SIG-M5 treated with dmso at 0.1 percent for 504 hours (cell line): ENCODE results near the gene CFAP210.

Experiments used
- DNase-seq: peaks from one replicate; lab custom pipeline; 2025; ENCODE audit not compliant: unreplicated experiment; lab: John Stamatoyannopoulos, UW

CFAP210 gene, protein sequence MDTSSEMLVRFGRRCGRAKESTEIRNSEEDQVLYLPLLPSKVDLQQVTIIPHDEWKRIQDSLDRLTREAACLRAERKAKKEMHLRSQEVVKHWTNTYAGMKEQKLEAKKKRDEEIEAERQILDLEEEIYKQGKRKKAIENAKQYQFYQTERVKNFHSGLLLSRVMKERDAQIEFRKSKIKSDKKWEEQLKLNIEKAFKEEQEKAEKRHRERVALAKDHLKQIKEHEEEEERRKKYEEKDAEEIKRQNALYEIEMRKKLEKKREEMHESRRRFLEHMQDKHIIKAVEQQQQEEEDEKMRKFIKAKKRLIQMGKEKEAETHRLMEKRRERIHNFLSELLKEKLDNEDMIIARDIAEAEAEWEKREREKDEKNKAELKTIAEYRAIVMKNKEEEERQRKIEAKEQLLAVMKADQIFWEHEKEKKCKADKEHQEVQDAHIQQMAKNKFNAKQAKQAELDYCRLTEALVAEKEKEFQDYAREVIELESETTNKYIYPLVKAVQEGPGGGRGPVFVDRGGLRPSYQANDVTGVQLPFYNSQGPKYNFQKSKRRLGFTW

GRCh38 chr2:169694113-169694893 lies at the start of gene CFAP210, which contains the start of gene PHOSPHO2:
CFAP210 (minus strand) TSS chr2:169694405; CDS start chr2:169694327, 78 bp downstream.
PHOSPHO2 (plus strand) TSS chr2:169694469; CDS start chr2:169700972, 6,503 bp downstream.
- DNase-seq = peak; percentile 95

DNA sequence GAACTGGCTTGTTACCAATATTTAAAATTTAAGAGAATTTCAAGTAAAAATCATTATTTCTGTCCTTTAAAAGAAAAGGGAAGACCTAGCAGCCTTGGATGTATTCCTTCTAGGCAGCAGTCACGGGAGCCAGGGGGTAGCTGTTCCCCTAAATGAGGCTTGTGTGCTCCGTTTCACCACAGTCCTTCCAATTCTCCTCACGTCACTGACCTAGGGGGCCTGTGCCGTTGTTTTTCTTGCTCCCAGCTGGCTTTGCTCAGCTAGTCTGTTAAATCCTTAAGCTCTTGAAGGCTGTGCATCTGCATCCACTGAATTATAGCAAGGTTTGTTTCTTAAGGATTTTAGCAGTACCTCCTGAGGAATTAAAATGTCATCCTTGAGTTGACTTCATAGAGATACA lies 49.3 kb upstream of the CFAP210 start:
- no peak for DNase-seq

- no peak for DNase-seq
Measured at GRCh38 chr2:169739351-169739750, 45.1 kb upstream of the CFAP210 start.

DNA sequence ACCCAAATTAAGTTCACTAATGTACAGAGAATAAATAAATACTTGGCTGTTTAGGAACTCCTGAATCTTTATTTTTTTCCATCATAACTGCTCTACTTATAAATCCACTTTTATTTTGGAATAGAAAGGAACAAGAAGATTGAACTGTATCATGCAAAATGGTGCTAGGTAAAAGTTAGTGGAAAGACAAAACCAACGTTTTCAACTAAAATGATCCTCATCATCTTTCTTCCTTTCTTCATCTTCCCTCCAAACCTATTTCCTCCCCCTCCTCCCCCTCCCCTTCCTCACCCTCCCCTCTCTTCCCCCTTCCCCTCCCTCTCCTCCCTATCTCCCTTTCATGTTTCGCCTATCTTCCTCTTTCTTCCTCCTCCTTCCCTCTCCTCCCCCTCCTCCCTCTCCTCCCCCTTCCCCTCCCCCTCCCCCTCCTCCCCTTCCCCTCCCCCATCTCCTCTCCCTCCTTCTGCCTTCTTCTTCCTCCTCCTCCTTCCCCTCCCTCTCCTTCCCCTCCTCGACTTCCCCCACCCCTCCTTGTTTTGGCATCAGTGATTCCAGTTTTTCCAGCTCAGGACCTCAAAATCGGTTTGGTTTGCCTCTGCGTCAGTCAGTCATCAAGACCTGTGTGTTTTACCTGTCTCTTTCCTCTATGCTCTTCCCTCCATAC lies 44.5 kb upstream of the CFAP210 start:
- no peak for DNase-seq

DNA sequence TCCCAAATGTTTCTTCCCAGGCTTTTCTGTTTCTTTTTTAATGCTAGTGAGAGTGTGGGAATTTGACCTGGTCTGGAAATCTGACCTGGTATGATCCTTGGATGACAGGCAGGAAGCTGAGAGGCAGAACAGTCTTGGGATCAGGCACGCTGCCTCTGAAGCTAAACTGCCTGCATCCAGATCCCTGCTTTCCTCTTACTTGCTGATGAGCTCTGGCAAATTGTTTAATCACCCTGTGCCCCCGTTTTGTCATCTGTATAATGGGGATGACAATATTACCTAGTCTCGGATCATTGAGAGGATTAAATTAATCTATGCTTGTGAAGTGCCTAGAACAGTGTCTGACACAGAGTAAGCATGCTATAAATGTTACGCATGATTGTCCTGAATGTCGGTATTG lies 42.7 kb upstream of the CFAP210 start:
- DNase-seq = no peak

DNA sequence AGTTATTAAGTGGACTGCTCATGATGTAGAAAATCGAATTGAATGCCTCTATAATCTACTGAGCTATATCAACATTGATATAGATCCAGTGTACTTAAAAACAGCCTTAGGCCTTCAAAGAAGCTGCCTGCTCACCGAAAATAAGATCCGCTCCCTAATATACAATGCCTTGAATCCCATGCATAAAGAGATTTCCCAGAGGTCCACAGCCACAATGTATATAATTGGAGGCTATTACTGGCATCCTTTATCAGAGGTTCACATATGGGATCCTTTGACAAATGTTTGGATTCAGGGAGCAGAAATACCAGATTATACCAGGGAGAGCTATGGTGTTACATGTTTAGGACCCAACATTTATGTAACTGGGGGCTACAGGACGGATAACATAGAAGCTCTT lies 41.4 kb upstream of the CFAP210 start:
- DNase-seq = no peak

DNA sequence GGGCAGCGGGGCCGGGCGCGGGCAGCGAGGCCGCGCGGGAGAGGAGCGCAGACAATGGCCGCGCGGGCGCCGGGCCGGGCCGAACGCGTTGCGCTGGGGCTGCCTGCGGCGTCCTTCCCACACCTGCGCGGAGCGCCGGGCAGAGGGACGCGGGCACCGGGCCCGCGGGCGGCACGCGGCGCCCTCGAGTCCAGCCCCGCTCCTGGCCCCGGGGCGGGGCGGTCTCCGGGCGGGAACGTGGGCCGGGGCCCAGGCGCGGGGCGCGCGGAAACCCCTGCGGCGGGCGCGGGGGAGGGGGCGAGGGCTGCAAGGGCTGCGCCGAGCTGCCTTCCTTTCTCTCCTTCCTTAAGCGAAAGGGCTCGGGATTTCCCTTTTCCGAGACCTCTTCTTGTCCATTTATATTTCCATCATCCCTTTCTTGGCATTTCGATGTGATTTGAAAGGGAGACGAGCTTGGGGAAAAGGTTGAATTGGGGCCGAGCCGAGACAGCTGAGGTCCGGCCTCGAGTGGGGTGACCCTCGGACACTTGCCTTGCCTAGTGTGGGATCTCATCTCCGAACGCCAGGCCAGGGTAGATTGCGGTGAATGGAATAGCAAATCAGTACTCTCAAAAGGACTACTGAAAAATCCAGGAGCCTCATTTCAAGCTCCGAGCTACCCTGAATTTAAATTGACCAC lies 40.1 kb upstream of the CFAP210 start:
- DNase-seq = no peak

DNA sequence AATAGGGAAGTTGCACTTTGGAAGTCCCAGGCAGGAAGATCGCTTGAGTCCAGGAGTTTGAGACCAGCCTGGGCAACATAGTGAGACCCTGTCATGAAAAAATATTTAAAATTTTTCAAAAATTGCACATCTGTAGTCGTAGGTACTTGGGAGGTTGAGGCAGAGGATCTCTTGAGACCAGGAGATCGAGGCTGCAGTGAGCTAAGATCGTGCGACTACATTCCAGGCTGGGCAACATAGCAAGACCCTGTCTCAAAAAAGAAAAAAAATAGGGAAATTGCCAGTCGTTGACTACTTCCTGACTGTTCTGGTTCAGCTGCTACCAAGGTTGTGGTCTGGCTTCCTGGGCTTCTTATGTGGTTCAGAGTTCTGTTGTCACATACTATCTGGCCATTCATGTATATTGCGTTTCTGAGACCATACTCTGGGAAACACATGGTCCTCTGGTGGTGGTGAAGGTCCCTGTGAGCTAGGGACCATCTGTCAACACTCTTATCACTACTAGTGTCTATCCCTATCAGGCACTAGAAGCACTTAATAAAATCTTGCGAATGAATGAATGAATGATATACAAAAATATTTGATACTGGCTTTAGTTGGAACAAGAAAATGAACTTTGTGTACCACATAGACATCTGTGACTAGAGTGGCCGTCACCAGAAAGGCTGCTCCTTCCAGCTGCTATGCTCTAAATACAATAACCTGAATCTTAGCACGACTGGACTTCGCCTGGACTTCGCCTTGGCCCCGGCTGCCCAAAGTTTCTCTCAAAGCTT lies 38.6 kb upstream of the CFAP210 start:
- DNase-seq = peak; percentile 30

DNA sequence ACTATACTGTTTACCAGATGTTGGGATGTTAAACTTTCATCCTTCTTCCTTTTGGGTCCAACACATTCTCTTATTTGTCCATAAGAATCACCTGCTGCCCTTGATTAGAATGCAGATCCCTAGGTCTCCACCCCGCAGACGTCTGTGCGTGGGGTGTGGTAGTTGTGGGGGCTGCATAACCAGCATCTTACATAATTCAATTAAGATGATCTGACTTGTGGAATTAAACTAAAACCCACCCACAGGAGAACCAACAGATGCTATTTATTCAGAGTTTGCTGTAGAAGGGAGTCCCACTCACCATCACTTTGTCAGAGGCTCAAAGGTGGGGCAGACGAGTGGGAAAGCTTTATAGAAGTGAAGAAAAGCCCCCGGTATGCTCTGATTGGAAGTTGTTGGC lies 37.9 kb upstream of the CFAP210 start:
- no peak for DNase-seq

DNA sequence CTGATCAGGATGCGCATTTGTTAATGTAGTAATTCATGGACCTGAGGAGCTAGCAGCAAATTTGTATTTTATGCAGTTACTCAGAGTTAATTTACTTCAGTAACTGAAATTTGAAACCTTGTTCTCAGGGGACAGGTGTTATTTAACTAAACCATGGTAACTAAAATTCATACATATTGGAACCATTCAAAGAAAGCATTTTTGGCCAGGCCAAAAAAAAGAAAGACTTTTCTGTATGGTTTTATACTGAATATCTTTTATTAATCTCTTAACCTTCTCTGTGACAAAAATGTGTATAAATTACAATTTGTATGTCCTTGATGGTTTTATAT lies 35.0 kb upstream of the CFAP210 start:
- DNase-seq = no peak

GRCh38 chr2:169727065-169727464 lies 32.9 kb upstream of the CFAP210 start:
- no peak for DNase-seq

DNA sequence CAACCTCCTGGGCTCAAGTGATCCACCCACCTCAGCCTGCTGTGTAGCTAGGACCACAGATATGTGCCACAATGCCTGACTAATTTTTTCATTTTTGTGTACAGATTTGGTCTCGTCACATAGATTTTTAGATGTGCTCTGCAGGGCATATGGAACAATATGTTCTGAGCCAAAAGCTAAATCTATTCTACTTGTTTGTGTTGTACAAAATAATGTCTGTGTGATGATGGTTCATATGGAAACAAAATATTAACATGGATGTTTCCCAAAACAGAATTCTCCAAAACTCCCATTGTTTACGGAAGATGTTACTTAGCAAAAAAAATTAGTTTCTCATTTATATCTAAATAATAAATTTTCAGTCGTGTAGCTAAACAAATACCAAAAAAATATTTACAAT lies 26.8 kb upstream of the CFAP210 start:
- no peak for DNase-seq

- no peak for DNase-seq
Measured at GRCh38 chr2:169718930-169719504, 24.8 kb upstream of the CFAP210 start.

- DNase-seq = no peak
Measured at GRCh38 chr2:169717691-169718063, 23.5 kb upstream of the CFAP210 start.

DNA sequence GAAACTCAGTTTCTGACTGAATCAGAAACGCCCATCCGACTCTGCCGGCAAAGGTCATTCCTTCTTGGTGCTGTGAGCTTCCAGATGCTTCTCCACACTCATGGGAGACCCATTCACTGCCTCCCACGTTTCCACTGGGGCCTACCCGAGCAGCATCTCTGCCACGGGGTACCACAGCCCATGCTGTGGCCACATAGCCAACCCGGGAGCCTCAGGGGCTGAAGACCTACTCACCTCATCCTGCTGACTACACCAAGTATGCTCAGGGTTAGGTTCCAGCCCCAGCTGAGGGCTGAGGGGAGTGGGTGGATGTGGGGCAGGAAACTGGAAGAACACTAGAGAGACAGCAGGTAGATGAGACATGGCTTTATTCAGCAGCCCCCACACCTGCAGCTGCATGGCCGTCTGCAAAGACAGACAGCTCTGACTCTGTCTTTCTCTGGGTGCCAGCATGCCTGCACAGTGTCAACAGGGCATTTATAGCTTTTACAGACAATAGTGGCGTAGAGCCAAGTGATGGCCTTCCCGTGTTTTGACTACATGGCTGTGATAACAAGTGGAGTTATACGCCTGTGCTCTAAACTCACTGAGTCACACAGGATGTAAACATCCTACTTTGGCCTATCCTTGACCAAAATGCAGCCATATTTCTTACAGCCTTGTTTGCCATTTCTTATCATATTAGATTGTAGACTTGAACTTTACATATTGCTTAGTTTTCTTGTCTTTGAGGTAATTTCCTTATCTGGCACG lies 22.9 kb upstream of the CFAP210 start:
- DNase-seq = no peak

- DNase-seq = no peak
Measured at GRCh38 chr2:169716238-169716886, 22.2 kb upstream of the CFAP210 start.

GRCh38 chr2:169715379-169716237 lies 21.4 kb upstream of the CFAP210 start:
- no peak for DNase-seq

DNA sequence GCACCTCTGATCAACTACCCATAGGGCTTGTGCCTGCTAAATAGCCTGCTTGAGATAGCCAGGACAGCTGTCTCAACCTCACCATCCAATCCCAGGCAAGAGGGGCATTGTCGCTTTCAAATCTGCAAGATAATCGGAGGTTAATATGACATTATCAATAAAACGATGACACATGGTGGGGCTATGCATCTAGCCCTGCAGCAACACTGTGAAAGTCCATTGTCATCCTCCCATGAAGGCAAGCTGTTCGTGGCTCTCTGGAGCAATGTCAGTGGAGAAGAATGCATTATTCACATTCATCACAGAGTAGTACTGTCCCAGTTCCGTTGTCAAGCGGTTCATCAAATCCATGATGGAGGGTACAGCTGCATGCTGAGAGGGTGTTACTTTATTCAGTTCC lies 20.5 kb upstream of the CFAP210 start:
- DNase-seq = no peak
